Dendritic cell treated with granulocyte-macrophage colony-stimulating factor and Interleukin-4, amounts not matched to agents 40 ng/mL and 50 ng/mL, for 4 days (primary cell): ENCODE measurements around the gene FOXL3.

Source experiments
- H3K27ac Mint-ChIP-seq: one replicate; pipeline ENCODE4 v1.8.0; 2022; ENCODE audit warnings: mild to moderate bottlenecking, mixed read lengths
- H3K27me3 Mint-ChIP-seq: one replicate; pipeline ENCODE4 v1.8.0; 2022; ENCODE audit warnings: mild to moderate bottlenecking, mixed read lengths
- H3K36me3 Mint-ChIP-seq: one replicate; pipeline ENCODE4 v1.8.0; 2022; ENCODE audit warnings: low read depth, mixed read lengths
- H3K4me1 Mint-ChIP-seq: one replicate; pipeline ENCODE4 v1.8.0; 2022; ENCODE audit warnings: low read depth, mixed read lengths
- H3K4me3 Mint-ChIP-seq: one replicate; pipeline ENCODE4 v1.8.0; 2022; ENCODE audit warnings: mild to moderate bottlenecking, moderate library complexity, mixed read lengths
- H3K9me3 Mint-ChIP-seq: one replicate; pipeline ENCODE4 v1.8.0; 2022; ENCODE audit warnings: mixed read lengths
- intact Hi-C: fragments of 100-400 bp; cut with micrococcal nuclease; formaldehyde crosslinking; loops from one replicate; pipeline ENCODE4 v1.15.0; 2022

Gene FOXL3

DNA sequence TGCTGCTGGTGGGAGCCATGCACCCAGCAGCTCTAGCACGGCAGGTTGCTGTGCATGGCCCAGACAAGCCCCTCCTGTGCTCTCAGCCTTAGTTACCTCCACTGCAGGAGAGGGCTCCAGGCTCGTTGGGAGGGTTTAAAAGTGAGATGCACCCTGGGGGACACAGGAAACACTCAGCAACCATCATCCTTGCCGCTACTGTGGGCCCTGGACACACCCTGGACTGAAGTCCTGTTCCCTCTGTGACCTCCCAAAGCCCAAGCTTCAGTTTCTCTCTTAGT is 49.0 kb downstream of the FOXL3 start:
- intact Hi-C loops = no loop called here
- Mint-ChIP-seq H3K27ac (no peak overlapping the region), H3K4me1 (no peaks in the 10 kb centered on the region), H3K36me3 (no peaks in the 10 kb centered on the region), H3K27me3 (no peaks in the 10 kb centered on the region), H3K9me3 (peaks cover 13% of the 10 kb centered on the region), H3K4me3 (no peak overlapping the region)

DNA sequence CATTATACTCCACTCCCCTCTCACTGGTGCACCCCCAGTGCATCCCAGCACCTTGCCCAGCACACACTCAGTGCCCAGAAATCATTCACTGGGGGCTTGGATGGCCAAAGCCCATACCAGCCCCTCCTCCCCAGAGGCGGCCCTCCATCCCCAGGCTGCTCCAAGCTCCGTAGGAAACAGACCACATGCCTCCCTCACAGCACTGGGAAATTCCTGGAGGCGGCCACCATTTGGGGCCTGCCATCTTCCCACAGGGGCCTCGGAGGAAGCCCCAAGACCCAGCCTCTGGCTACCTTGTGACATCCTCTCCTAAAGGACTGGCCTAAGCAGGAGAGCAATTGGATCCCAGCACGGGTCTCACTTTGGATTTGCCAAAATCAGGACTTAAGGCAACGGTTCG is 49.7 kb downstream of the FOXL3 start:
- no peaks in the 10 kb centered on the region for H3K36me3 Mint-ChIP-seq
- peaks cover 6% of the 10 kb centered on the region for H3K9me3 Mint-ChIP-seq
- H3K4me3 Mint-ChIP-seq = no peak overlapping the region
- H3K27ac Mint-ChIP-seq = no peak overlapping the region
- no peaks in the 10 kb centered on the region for H3K4me1 Mint-ChIP-seq
- no peaks in the 10 kb centered on the region for H3K27me3 Mint-ChIP-seq
- intact Hi-C loops = no loop called here

DNA sequence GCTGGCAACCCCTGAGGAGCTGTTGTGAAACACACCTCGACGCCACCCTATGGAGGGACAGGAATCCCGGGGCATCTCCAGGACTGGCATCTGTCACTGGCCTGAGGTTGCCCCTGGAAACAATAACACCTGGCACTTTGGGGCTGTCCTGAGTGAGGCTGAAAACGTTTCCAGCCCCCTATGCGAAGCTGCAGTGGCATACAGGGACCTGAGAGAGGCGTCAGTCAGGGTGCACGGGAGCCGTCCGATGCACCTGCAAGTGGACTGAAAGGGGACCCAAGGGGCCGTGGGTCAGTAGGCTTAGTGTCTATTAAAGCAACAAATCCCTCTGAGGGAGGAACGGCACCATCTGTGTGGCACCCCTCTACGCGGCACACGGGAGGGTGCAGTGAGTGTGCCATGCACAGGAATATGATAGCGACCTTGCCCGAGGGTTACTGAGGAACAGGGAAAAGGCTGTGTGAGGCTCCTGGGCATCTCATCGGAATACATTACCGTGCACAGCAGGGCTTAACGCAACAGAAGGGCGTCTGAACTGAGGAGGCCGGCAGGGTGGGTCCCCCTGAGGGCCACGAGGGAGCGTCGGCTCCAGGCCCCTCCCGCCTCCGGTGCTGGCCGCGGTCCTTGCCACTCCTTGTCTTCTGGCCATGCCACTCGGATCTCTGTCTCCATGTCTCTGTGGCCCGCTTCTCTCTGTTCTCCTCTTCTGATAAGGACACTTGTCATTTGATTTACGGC is 50.4 kb downstream of the FOXL3 start:
- Mint-ChIP-seq H3K4me1 (no peaks in the 10 kb centered on the region), H3K9me3 (no peaks in the 10 kb centered on the region), H3K4me3 (no peak overlapping the region), H3K36me3 (no peaks in the 10 kb centered on the region), H3K27ac (no peak overlapping the region), H3K27me3 (no peaks in the 10 kb centered on the region)
- intact Hi-C loops = no loop called here
